GM23338 (cell line): ENCODE results near the gene FRMD4A. TPM values are rescaled to one million over a fixed set of nuclear protein-coding genes. Genes with fewer than 3 reads are reported as not detected.

ENCODE experiments used
- ATAC-seq: fragments of 200-7000 bp; cut with Tn5 transposase; 3 replicates; pipeline ENCODE4 v1.9.1; 2020
- DNase-seq: peaks from one replicate; pipeline ENCODE4 v3.0.0-alpha.2; 2015; ENCODE audit warnings: low spot score
- H2AFZ ChIP-seq: fragments of 200-600 bp; sonication (generic); 2 replicates; pipeline ENCODE4 v1.8.0; 2016; ENCODE audit warnings: antibody characterized with exemption, mild to moderate bottlenecking, moderate library complexity
- H3F3A ChIP-seq: fragments of 200-600 bp; sonication (generic); replicated peaks from 2 replicates; pipeline ENCODE4 v1.8.0; 2017; ENCODE audit warnings: antibody characterized with exemption, mixed run types, low read depth
- H3K27ac ChIP-seq: fragments of 200-600 bp; sonication (generic); 2 replicates; pipeline ENCODE4 v1.6.1; 2016; ENCODE audit warnings: low read depth
- H3K27me3 ChIP-seq: fragments of 200-600 bp; sonication (generic); 2 replicates; pipeline ENCODE4 v1.8.0; 2016; ENCODE audit warnings: mild to moderate bottlenecking, mixed run types, moderate library complexity; ENCODE audit not compliant: insufficient read depth
- H3K36me3 ChIP-seq: fragments of 200-600 bp; sonication (generic); 2 replicates; pipeline ENCODE4 v1.8.0; 2016; ENCODE audit warnings: mild to moderate bottlenecking; ENCODE audit not compliant: insufficient read depth
- H3K4me1 ChIP-seq: fragments of 200-600 bp; sonication (generic); 2 replicates; pipeline ENCODE4 v1.8.0; 2016; ENCODE audit warnings: mild to moderate bottlenecking, moderate library complexity; ENCODE audit not compliant: insufficient read depth
- H3K4me2 ChIP-seq: fragments of 200-600 bp; sonication (generic); 2 replicates; pipeline ENCODE4 v1.7.1; 2017; ENCODE audit warnings: mixed run types
- H3K4me3 ChIP-seq: fragments of 200-600 bp; sonication (generic); 2 replicates; pipeline ENCODE4 v1.6.1; 2016; ENCODE audit warnings: mixed run types
- H3K79me2 ChIP-seq: fragments of 200-600 bp; sonication (generic); replicated peaks from 2 replicates; pipeline ENCODE4 v1.8.0; 2017; ENCODE audit warnings: mild to moderate bottlenecking; ENCODE audit not compliant: insufficient read depth
- H3K9me2 ChIP-seq: fragments of 200-600 bp; sonication (generic); 2 replicates; pipeline ENCODE4 v1.8.0; 2017; ENCODE audit not compliant: insufficient read depth
- H4K20me1 ChIP-seq: fragments of 200-600 bp; sonication (generic); replicated peaks from 2 replicates; pipeline ENCODE4 v1.8.0; 2017; ENCODE audit warnings: mild to moderate bottlenecking; ENCODE audit not compliant: insufficient read depth
- H3K27ac Mint-ChIP-seq: 2 replicates; pipeline ENCODE4 v1.8.0; 2020; ENCODE audit warnings: inconsistent platforms, mild to moderate bottlenecking, moderate library complexity, mixed read lengths
- H3K27me3 Mint-ChIP-seq: 3 replicates; pipeline ENCODE4 v1.8.0; 2022; ENCODE audit warnings: low read depth, mild to moderate bottlenecking, moderate library complexity, mixed read lengths, inconsistent platforms; ENCODE audit not compliant: insufficient read depth, poor library complexity
- H3K36me3 Mint-ChIP-seq: 3 replicates; pipeline ENCODE4 v1.8.0; 2021; ENCODE audit warnings: low read depth, mild to moderate bottlenecking, inconsistent platforms, moderate library complexity, mixed read lengths
- H3K4me1 Mint-ChIP-seq: 3 replicates; pipeline ENCODE4 v1.8.0; 2020; ENCODE audit warnings: mild to moderate bottlenecking, inconsistent platforms, mixed read lengths
- H3K4me3 Mint-ChIP-seq: 3 replicates; pipeline ENCODE4 v1.8.0; 2021; ENCODE audit warnings: moderate library complexity, mild to moderate bottlenecking, inconsistent platforms, mixed read lengths
- H3K9me3 Mint-ChIP-seq: 3 replicates; pipeline ENCODE4 v1.8.0; 2020; ENCODE audit warnings: moderate library complexity, mild to moderate bottlenecking, inconsistent platforms, mixed read lengths
- CREB1 ChIP-seq: fragments of 250-450 bp; sonication (Bioruptor Pico); IDR thresholded peaks from 2 replicates; pipeline ENCODE4 v1.5.0; 2020; ENCODE audit warnings: low read depth, mild to moderate bottlenecking, moderate library complexity
- ETS1 ChIP-seq: IDR thresholded peaks from 2 replicates; pipeline ENCODE4 v1.6.1; 2016; ENCODE audit warnings: antibody characterized with exemption
- EZH2phosphoT487 ChIP-seq: fragments of 200-600 bp; sonication (generic); IDR thresholded peaks from one replicate; pipeline ENCODE4 v1.8.1; 2018; ENCODE audit warnings: antibody characterized with exemption; ENCODE audit not compliant: unreplicated experiment
- JUNB ChIP-seq: IDR thresholded peaks from one replicate; pipeline ENCODE4 v1.6.1; 2016; ENCODE audit warnings: antibody characterized with exemption; ENCODE audit not compliant: unreplicated experiment
- POLR2AphosphoS5 ChIP-seq: IDR thresholded peaks from 2 replicates; pipeline ENCODE4 v1.6.1; 2016; ENCODE audit warnings: antibody characterized with exemption, low read depth
- REST ChIP-seq: IDR thresholded peaks from one replicate; pipeline ENCODE4 v1.6.1; 2018; ENCODE audit warnings: antibody characterized with exemption; ENCODE audit not compliant: unreplicated experiment
- ZNF462 ChIP-seq: fragments of 250-450 bp; sonication (Bioruptor Pico); IDR thresholded peaks from 2 replicates; pipeline ENCODE4 v1.5.0; 2020; ENCODE audit warnings: mild to moderate bottlenecking, moderate library complexity
- polyA plus RNA-seq: library from polyadenylated mRNA; unstranded; fragments of >200 nt; fragmentation: Nextera tagmentation; extraction: Ambion mirVana; gene quantifications from 2 replicates; pipeline ENCODE4 v1.2.1, GENCODE V29; 2016
- total RNA-seq: library from RNA; depleted of rRNA; stranded (reverse); fragments of >200 nt; shearing (Covaris generic); gene quantifications from 2 replicates; pipeline ENCODE4 v1.2.3, GENCODE V29; 2014

FRMD4A gene
- total and polyA plus RNA-seq, 2 experiments from 2014 or later, result 14.0 to 20.1 TPM

DNA sequence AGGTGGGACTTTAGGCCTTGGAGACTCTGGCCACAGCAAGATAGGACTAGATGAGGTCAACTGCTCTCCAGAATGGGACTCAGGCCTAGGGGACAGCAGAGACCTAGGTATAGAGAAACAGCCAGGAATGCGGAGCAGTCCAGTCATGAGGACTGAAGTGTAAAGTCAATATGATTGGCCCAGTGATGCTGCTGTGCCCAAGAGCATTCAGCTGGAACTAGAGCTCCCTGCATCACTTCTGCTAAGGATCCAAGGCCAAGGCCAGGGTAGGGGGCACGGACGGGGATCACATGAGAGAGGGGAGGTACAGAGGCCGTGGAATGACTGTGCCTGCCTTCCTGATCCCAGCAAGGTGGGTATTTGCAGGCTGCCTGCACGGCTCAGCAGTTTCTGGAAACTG is 237.9 kb downstream of the FRMD4A start (continued):
- TF ChIP-seq ZNF462 (no peak), ETS1 (no peak), CREB1 (CRISPR knock-in tag) (no peak), POLR2AphosphoS5 (no peak)

DNA sequence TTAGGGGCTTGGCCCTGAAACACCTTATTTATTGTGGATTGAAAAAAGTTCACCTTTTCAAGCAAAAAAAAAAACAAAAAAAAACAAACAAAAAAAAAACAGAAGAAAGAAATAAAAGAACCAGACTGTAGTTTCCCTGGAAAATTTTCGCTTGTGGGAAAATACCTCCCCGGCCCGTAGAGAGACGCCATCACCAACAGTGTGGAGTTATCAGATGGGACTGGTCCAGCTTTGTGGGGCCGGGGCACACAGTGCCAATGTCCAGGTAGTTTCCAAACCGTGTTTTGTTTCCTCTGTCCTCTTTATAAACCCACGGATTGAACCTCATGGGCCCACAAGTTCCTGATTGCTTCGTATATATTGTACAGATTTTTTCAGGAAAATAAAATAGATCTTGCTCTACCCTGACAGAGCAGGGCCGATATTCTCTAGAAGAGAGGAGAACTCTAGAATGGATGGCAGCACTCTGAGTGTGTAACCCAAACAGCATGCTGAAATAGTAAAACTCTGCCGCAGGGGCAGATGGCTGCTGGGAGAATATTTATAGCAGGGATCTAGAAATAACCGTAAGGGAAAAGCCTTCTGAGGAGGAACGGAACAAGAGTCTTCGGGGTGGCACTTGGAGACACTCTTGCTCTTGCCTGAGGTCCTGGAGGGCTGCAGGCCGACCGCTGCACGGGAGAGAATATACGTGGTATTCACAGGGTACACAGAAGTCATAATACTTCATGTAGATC is 241.0 kb downstream of the FRMD4A start:
- Mint-ChIP-seq H3K4me1 (peaks cover 51% of the 10 kb centered on the region), H3K27ac (no peak overlapping the region), H3K9me3 (no peaks in the 10 kb centered on the region), H3K4me3 (no peak overlapping the region), H3K27me3 (peaks cover 7% of the 10 kb centered on the region), H3K36me3 (no peaks in the 10 kb centered on the region)
- Histone ChIP-seq H3K27me3 (no peaks in the 10 kb centered on the region), H3K36me3 (no peaks in the 10 kb centered on the region), H2AFZ (no peak overlapping the region), H3K27ac (no peak overlapping the region), H3K79me2 (no peaks in the 10 kb centered on the region), H4K20me1 (no peaks in the 10 kb centered on the region), H3K4me1 (peaks cover 22% of the 10 kb centered on the region), H3K4me3 (no peak overlapping the region), H3K9me2 (no peaks in the 10 kb centered on the region), H3F3A (no peaks in the 10 kb centered on the region), H3K4me2 (no peak overlapping the region)
- DNase-seq (no peak), ATAC-seq (no peak)
- TF ChIP-seq JUNB (no peak), EZH2phosphoT487 (no peak), ETS1 (no peak), REST (no peak)
